ENCODE results near the gene NPHP3. TPM values are rescaled to one million over a fixed set of nuclear protein-coding genes. Genes with fewer than 3 reads are reported as not detected.

The NPHP3 gene
- total RNA-seq, 1 experiment from 2014 or later = 10.8 TPM

- H3K27me3 ChIP-seq (ENCODE audit: insufficient read depth, low read length) = no peaks in the 10 kb centered on the region
- no peak overlapping the region for H2BK15ac ChIP-seq (ENCODE audit: low read depth, low read length)
- H3K9ac ChIP-seq (ENCODE audit: extremely low read depth, insufficient read length, low read length) = no peak overlapping the region
- H3K23ac ChIP-seq (ENCODE audit: insufficient read length, low read depth, low read length) = no peak overlapping the region
- H3K4me1 ChIP-seq (ENCODE audit: insufficient read depth, low read length) = no peaks in the 10 kb centered on the region
- no peaks in the 10 kb centered on the region for H3K36me3 Mint-ChIP-seq (ENCODE audit: insufficient read depth in 1 of 3, low read depth in 3 of 3)
- no peak overlapping the region for H3K27ac ChIP-seq (ENCODE audit: insufficient read length, low read depth, low read length)
- no peak overlapping the region for H3K18ac ChIP-seq (ENCODE audit: insufficient read length, low read depth, low read length)
- H3K79me2 ChIP-seq (ENCODE audit: insufficient read depth, low read length) = no peaks in the 10 kb centered on the region
- H2AK5ac ChIP-seq (ENCODE audit: insufficient read length, low read length) = no peak overlapping the region
- no peaks in the 10 kb centered on the region for H3K9me3 Mint-ChIP-seq
- no peak for DNase-seq
- no peaks in the 10 kb centered on the region for H4K20me1 ChIP-seq (ENCODE audit: control insufficient read depth, insufficient read depth, insufficient read length)
- H2AFZ ChIP-seq (ENCODE audit: low read length) = no peak overlapping the region
- H3K27ac Mint-ChIP-seq = no peak overlapping the region; a peak in 1 of 7 replicates
- no peak overlapping the region for H3K4me3 Mint-ChIP-seq
- no peak overlapping the region for H4K91ac ChIP-seq (ENCODE audit: insufficient read length, low read depth, low read length)
- no peaks in the 10 kb centered on the region for H3K27me3 Mint-ChIP-seq (ENCODE audit: low read depth)
- no peak overlapping the region for H4K8ac ChIP-seq (replicated peaks; ENCODE audit: insufficient read length, low read depth, low read length)
- H2BK5ac ChIP-seq (ENCODE audit: insufficient read length, low read length) = no peak overlapping the region
- no peak overlapping the region for H3K4me2 ChIP-seq (ENCODE audit: insufficient read depth, insufficient read length, low read length)
- H4K5ac ChIP-seq (ENCODE audit: insufficient read length, low read depth, low read length) = no peak overlapping the region
- no peaks in the 10 kb centered on the region for H3K79me1 ChIP-seq (ENCODE audit: insufficient read depth, low read depth, low read length, poor library complexity, severe bottlenecking)
- H2BK20ac ChIP-seq (ENCODE audit: low read depth, low read length, poor library complexity, severe bottlenecking) = no peak overlapping the region
- no peak overlapping the region for H2BK12ac ChIP-seq (ENCODE audit: insufficient read length, low read depth, low read length)
- no peaks in the 10 kb centered on the region for H3K4me1 Mint-ChIP-seq
- H3K23me2 ChIP-seq (ENCODE audit: insufficient read length, low read depth, low read length, poor library complexity, severe bottlenecking) = no peaks in the 10 kb centered on the region
- no peak overlapping the region for H3K14ac ChIP-seq (ENCODE audit: insufficient read depth, low read length)
- H2BK120ac ChIP-seq (ENCODE audit: low read depth, low read length, poor library complexity, severe bottlenecking) = no peak overlapping the region
- H3T11ph ChIP-seq (ENCODE audit: low read length) = no peak overlapping the region
- no peak overlapping the region for H3K56ac ChIP-seq (ENCODE audit: insufficient read length, low read depth, low read length)
- H3K9me3 ChIP-seq (ENCODE audit: control insufficient read depth, low read depth, low read length) = no peaks in the 10 kb centered on the region
- WGBS (ENCODE audit: extremely low coverage, insufficient read length, low lambda C conversion rate) = no CpG with 5 or more reads among the region's 3 CpGs
- no peak overlapping the region for H3K4ac ChIP-seq (ENCODE audit: low read depth, low read length)
- no peak for TF ChIP-seq CTCF (conservative IDR thresholded peaks at IDR 0.05)
Observed at GRCh38 chr3:132756108-132756650, 34.0 kb upstream of the NPHP3 start.

Data from H9 (cell line).